NCI-H526 (cell line): ENCODE data around the gene LEMD2.

Experiments used
- DNase-seq, 2 experiments: peaks; one replicate each; lab custom pipeline; 2025; lab: John Stamatoyannopoulos, UW

LEMD2 gene

DNA sequence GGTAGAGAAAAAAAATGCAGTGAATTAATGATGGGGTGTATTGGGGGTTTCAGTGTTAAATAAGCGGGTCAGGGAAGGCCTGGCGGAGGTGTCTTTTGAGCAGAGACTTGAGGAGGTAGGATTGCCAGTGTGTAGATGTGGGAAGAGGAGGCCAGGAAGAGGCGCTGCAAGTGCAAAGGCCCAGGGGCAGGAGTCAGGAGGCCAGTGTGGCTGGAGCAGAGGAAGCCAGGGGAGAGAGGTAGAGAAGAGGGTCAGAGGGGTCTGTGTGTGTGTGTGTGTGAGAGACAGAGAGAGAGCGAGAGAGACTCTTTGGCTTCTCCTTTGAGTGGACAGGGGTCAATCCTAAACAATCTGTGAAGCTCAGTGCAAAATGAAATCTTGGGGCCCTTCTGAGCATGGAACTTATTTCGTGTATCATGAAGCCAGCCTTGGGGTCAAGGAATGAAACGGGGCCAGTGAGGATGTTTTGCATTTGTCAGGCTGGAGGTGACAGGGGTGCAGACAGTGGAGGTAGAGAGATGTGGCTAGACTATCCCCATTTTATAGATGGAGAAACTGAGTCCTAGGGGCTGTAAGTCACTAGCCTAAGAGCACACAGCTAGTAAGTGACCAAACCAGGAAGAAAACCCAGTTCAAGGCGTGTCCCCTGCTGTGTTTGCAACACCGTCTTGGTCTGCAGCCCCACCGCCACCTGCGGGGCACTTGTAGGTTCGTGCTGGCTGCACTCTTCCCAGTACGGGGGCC lies 32.5 kb downstream of the LEMD2 start:
- no peak for DNase-seq

DNA sequence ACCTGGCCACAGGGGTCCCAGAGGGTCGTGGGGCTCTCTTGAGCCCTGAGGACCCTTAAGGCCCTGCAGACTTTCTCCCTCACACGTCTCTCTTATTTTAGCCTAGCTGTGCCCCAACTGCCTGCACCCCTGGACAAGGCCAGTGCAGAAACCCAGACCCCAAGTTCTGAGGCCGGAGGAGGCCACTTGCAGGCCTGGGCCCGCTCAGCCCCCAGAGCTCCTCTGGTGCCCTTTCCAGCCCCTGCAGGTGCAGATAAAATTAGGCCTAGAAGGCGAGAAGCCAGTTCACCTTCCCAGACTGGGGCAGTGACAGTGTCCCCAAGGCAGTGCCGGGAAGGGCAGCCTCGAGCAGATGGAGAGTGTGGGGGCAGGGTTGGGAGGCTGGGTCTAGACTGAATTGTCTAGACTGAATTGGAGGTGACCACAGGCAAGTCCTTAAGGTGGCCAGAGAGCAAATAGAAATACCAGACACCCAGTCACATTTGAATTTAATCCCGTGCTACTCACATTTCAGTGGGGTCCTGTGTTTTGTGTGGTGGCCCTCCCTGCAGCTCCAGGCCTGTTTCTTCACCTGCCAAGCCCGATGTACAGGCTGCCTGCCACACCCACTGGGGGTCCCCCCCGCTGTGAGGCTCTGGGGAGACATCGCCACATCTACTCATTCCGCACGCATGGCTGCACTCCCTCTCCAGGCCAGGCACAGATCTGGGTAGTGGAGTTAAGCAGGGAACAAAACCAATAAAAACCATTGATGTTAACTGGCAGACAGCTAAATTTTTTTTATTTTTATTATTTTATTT lies 33.7 kb downstream of the LEMD2 start:
- DNase-seq: peak; percentile 51 to 82

DNA sequence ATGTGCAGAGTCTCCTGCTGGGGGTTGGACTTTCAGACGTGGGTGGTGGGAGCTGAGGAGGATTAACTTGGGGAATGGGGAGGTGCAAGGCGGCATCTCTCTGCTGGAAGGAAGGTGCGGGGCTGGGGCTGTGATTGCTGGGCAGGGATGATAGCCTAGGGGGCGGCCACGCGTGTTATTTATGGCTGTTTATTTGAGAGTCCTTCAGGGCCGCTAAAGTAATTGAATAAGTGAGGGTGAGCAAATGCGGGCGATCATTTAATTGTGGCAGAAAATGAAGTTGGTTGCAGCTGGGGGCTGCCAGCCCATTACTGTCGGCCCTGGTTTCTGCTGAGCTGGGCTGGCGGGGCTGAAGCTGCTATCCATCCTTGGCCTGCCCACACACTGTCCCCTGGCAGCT lies 34.7 kb downstream of the LEMD2 start:
- no peak for DNase-seq

DNA sequence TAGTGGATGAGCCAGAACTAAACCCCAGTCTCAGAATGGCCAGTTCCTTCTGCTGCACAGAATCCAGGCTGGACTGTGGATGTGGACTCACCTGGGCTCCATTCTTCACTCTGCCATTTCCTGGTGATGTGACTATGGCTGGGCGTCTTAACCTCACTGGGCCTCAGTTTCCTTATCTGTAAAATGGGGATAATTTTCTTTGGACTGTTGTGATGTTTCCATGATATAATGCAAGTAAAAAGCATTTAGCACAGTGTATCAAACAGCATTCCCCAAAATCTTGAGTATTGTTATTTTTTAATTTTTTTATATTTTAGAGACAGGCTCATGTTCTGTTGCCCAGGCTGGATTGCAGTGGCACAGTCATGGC lies 36.3 kb downstream of the LEMD2 start:
- DNase-seq: no peak

DNA sequence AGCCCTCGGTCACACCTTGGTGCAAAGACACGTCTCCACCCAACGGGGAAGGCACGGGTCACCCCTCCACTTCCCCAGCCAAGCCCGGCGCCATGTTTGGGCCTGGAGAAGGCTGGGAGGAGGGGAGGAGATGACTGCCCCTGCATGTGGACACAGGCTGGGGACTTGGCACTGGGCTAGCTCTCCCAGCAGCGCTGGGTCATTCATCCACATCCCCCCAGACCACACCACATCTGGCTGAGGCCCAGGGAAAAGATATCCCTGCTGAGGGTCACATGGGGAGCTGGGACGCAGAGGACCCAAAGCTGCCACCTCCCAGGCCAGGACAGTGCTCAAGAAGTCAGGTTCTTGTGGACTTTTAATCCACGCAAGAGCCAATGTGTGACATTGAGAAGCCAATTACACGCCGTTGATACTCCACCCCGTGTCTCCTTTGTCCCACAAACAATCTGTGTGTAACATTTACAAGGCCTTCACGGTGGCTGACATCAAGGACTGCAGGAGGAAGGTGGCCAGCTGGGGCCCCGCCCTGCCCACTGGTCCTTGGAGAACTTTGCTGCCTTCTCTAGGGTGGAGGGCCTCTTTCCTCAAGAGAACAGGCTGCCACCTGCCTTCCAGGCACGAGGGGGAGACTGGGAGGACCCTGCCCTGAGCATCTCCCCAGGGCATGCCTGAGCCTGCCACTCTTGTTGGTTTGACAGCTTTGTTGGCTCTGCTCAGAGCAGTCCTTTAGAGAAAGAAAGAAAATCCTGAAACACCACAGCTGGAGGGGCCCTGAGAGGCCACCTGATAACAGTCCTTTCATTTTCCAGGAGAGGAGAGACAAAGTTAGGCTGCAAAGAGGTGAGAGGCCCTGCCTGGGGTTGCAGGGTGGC lies 36.9 kb downstream of the LEMD2 start:
- peak; percentile 50 to 73 for DNase-seq

DNA sequence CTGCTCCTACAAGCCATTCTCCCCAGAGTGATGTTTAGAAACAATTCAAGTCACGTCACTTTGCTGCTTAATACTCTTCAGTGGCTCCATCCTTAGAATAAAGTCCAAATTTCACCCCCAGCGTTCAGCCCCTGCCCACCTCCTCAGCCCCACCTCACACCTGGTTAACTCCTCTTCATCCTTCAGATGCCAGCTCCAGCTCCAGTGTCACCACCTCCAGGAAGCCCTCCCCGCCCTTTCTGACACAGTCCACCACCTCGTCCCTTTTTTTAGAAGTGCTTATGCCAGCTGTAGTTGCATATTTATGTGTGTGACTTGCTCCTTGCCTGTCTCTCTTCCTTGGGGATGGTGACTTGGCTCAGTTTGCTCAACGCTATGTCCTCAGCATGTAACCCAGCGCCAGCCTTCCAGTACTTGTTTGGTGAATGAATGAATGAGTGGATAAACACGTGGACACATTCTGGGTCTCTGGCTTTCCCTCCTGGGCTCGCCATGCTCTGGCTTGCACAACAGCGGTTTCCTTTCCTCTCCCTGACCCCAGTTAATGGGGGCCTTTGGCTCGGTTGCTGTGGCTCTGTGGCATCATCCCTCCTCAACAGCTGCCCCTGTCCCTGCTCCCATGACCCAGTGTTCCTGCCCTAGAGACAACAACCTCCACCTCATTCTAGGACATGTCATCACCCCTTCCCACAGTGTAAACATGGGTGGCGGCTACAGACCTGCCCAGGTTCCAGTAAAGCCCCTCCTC lies 38.5 kb downstream of the LEMD2 start:
- no peak for DNase-seq

DNA sequence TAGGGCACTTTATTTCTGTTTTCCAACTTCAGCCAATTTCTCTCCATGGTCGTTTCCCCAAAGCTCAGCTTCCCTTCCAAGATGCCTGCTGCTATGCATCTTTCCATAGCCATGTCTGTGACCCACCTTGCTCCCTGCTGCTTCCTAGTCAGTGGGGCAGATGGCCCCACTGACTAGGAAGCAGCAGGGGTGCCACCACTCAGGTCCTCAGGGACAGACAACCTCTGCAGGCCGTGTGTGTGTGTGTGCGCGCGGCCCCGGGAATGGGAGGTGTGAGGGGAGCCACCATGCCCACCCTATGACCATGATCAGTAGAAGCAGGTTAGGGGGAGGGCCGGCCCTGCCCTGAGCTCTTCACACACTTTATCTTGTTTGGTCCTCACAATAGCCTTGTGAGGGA lies 39.5 kb downstream of the LEMD2 start:
- no peak for DNase-seq

DNA sequence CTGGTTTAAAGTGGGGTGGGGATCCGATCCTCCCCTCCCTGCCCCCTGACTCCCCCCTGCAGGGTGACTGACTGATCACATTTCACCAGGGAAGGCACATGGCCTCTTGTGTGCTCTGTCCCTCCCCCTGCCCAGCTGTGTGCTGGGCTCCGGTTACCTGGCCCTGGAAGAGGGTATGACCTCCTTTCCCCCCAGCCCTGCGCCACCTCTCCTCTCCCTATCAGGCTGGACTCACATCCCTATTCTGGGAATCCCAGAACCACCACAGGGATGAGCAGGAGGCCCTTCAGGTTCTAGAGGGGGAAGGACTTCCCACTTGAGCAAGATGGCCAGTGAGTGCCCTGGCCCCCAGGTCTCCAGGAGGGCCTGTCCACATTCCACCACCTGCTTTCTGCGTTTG lies 40.1 kb downstream of the LEMD2 start:
- no peak for DNase-seq

DNA sequence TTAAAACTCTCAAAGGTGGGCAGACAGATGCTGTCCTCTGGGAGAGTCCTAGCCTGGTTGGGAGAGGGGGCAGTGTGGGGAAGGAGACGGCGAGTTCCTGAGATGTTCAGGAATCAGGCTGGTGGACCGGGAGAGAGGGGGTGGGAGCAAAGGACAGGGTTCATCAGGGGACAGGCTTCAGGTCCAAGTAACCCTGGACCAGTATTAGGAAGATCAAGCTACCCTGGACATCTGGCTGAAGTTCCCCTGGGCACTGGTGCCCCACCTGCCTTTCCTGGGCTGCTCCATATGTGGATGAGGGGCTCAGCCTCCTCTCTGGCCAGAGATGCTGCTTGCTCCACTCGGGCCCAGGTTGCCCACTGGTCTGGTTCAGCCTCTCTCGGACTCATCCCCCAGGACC lies 41.1 kb downstream of the LEMD2 start:
- DNase-seq: no peak

DNA sequence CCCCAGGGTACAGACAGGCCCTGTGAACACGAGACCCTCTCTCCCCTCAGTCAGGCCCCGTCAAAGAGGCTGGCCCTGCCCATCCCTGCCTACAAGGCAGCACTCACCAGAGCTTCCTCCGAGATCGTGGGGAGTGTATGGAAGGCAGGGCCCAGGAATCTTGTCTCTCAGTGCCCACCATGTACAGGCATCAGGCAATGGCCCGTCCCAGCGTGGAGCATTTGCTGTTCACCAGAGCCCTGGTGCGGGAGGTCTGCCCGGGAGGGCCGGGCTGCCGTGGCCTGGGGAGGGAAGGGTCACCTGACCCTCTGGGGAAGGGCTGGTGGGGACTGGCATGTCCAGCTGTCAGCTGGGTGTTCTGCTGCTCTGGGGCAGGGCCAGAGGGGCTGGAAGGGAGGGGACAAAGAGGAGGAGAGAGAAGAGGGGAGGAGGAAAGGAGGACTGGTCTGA lies 42.3 kb downstream of the LEMD2 start, which contains the start of gene IP6K3:
Gene IP6K3 (minus strand): TSS at position 255 of the 450 bp plus-strand sequence. CDS start 11,429 bp downstream, outside the sequence.
- DNase-seq: no peak

DNA sequence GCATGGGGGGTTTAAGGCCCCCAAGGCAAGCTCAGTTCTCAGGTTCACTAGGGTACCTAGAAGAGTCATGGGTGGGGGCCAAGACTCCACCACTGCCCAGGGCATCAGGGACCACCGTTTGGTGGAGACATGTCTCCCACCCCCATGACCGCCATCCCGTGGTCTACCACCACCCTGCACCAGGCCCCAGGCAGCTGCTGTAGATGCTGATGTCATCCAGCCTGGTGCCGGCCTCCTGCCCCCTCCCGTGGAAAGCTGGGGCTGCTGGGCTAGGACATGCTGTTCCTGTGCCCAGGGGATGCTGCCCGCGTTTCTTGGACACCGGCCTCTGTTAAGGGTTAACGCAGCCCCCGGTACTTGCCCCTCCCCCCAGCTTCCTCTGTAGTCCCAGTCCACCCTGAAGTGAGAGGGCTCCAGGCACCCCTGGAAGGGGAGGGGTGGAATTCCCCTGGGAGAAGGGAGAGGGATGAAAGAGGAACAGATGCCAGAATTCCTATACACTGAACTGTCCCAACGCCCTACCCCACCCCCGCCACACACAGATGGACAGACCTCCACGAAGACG lies 42.8 kb downstream of the LEMD2 start:
- no peak for DNase-seq

DNA sequence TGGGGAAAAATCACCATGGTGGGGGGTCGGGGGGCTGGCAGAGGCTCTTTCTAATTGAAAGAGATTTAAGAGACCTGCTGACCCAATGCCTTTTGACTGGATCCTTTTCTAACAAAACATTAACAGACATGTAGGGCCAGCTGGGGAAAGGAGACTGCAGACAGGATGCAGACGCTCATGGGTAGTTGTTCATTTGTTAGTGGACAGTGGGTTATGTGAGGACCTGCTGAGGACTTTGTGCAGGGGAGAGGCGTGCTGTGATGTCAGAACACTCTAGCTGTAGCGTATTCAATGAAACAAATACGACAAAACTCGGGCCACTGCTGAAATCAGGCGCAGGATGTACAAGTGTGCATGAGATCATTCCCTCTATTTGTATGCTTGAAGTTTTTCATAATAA lies 43.4 kb downstream of the LEMD2 start:
- DNase-seq: no peak

DNA sequence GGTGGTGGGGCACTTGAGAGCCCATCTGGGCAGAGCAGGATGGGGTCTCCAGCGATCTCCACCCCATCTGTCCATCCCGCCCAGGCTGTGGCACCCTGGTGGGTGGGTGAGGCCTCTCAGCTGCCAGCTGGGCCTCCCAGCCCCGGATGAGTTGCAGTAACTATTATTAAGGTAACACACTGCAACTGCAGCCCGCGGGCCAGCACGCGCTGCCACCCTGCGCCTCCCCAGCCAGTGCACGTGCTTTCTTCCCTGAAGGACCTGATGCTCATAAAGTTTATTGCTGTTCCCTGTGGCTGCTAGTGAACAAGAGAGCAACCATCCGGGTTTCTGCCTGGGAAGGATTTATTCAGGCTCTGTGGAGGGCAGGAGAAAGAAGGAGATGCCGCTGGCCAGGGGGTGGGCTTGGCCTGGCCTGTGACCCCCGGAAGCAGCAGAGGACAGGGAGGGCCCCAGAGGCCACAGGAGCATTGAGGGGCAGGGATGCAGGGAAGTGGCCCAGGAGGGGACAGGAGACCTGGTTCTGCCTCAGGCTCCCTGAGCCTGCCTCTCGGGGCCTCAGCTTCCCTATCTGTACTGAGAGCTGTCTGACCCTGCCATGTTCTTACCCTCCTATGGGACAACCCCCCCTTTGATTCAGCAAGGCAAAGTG lies 43.9 kb downstream of the LEMD2 start:
- peak in 1 of 2 experiments; percentile 50 for DNase-seq

DNA sequence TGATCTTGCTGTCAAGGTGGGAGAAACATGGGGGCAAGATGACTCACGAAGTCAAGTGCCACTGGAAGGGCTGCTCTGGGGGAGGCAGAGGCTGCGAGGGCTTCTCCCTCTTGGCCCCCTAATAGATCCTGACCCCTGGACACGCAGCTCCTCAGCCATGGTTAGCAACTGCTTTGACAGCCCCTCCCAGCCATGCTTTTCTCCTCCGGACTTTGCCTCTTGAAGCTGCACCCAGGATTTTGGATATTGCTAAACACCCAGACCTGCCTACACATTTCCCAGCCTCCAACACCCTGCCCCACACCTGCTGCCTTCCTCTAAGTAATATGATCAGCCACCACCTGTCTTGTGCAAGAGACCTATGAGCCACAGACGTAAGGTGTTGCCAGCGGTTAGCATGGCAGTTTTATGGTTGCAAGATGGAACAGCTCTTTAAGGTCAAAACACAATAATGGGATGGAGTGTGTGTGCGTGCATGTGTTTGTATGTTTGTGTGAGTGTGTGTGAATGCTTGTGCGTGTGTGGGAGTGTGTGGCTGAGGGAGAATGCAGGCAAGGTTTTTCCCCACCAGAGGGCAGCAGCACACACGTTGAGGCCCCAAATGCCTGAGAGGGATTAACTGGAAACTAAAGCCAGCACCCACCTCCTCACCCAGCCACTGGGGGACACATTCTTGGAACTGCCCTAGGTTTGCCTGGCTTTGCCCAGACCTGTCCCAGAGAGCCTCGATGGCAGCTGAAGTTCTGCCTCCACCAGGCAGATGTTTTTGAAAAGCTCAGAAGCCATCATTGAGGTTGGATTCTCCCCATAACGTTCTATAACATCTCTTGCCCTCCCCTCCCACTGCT lies 44.7 kb downstream of the LEMD2 start:
- DNase-seq: peak; percentile 71 to 87

DNA sequence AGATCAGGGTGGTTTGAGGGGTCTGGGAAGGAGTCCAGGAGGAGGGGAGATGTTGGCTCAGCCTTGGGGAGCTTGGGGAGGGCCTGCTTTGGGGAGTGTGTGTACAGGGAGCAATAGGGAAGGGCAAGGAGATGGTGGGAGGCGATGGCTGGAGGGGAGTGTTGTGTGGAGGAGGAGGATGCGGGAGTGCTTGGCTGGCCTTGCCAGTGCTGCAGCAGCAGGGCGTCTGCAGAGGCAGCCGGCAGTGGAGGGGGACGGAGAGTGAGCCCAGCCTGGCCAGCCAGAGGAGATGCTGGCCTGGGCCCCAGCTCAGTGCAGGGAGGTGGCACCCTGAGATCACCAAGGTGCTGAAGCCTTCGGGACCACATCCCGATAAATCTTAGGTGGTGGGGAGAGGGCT lies 46.1 kb downstream of the LEMD2 start:
- no peak for DNase-seq

DNA sequence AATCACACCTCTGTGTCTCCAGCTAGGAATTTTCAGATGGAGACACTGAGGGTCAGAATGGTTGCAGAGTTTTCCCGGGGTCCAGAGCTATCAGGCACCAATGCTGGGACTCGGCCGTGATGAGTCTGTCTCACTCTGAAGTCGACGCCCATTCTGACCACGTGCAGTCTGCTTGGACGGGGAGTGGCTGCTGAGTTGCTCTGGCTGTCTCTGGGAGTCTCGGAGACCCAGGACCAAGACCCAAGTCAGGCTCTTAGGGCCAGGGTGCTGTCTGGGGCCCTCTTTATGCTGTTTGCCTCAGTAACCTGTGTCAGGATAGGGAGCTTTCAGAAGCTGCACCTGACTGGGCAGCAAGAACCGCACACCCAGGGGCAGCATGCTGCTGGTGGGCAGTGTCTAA lies 46.8 kb downstream of the LEMD2 start:
- no peak for DNase-seq

DNA sequence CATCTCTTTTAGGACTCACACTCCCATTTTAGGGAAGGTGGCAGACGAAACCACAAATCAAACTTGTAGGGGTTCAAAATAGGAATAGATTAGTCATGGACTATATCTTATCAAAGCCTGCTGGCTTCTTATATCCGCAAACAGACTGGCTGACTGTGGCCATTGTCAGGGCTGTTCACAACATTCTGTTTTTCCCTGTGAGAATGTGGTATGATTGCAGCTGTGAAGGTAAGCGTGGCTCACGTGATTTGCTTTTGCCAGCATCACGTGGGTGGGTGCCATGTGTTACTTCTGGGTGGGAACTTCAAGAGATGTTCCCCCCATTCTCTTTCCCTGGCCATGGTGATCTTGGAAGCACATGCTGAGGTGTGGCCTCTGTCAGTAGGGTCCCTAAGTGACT lies 48.1 kb downstream of the LEMD2 start:
- DNase-seq: no peak

DNA sequence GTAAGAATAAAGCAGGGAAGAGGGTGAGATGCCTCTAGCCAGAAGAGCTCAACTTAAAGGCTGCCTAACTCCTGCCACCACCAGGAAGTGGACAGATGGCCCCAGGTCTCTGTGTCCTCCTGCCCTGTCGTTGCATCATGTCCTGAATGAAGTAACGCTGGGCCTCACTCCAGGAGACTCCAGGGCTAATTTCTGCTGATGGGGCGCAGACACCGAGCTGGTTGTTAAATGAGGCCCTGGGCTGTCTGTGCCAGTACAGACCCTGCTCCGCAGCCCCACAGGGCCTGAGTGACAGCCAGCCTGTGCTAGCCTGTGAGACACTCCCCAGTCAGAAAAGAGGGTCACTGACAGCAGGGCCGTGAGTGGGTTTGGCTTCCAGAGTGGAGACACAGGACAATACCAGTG lies 48.7 kb downstream of the LEMD2 start:
- DNase-seq: no peak

DNA sequence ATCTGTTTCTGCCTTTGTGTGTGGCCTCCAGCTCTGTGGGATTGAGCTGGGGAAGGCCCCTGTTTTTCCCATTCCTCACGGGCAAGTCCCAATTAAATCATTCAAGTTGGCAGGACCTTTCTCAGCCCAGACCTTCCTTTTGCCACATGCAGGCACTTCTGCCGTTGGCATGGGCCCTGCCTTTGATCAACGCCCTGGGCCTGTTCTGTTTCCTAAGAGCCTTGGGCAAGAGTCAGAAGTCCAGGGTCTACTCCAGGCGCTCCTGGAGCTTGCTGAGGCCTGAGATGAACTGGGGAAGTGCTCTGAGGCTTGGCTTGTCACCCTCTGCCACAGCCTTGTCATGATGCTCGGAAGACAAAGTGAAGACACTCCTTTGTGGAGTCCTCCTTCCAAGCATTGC lies 49.4 kb downstream of the LEMD2 start:
- DNase-seq: no peak

DNA sequence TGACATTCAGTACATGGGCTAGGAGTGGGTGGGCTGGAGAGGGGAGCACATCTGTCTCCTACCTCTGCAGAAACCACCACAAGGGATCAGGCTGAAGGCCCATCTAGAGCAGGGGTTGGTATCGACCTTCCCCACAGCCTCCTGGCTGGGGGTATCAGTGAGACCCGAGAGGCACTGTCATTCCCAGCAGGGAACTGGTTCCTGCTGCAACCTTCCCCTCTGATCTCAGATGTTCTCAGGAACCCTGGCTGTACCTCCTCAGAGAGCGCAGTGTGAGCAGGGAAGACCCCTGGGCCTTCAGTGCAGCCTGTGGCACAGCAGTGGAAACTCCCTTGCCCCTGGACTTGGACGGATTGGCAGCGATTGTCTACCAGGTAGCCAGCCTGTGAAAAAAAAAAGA lies 50.1 kb downstream of the LEMD2 start:
- no peak for DNase-seq
